Stomach smooth muscle (tissue), 2 donors: ENCODE measurements around the gene NIPAL4.

Source experiments
- H3K27ac ChIP-seq: one replicate; pipeline ENCODE4 v1.7.0; 2013; ENCODE audit warnings: mild to moderate bottlenecking, low read length, inconsistent platforms
- H3K27me3 ChIP-seq, 2 donors: one replicate each; pipeline ENCODE4 v1.7.0; 2013; ENCODE audit warnings: low read length in 2 of 2; ENCODE audit not compliant: insufficient read depth in 2 of 2, control insufficient read depth in 1 of 2
- H3K36me3 ChIP-seq, 2 donors: one replicate each; pipeline ENCODE4 v1.7.0; 2013; ENCODE audit warnings: low read length in 2 of 2; ENCODE audit not compliant: control insufficient read depth in 2 of 2, insufficient read depth in 2 of 2
- H3K4me1 ChIP-seq: one replicate; pipeline ENCODE4 v1.7.0; 2013; ENCODE audit warnings: low read length; ENCODE audit not compliant: control insufficient read depth, insufficient read depth
- H3K4me3 ChIP-seq, 2 donors: one replicate each; pipeline ENCODE4 v1.7.0; 2013; ENCODE audit warnings: low read length in 2 of 2
- H3K9ac ChIP-seq, 2 donors: one replicate each; pipeline ENCODE4 v1.7.0; 2013; ENCODE audit warnings: low read length in 2 of 2, mild to moderate bottlenecking in 1 of 2
- H3K9me3 ChIP-seq, 2 donors: one replicate each; pipeline ENCODE4 v1.7.0; 2013; ENCODE audit warnings: low read length in 2 of 2; ENCODE audit not compliant: control insufficient read depth in 2 of 2
- donor health status: healthy.
- donor health status: Pancreatic carcinoma.

NIPAL4 gene

DNA sequence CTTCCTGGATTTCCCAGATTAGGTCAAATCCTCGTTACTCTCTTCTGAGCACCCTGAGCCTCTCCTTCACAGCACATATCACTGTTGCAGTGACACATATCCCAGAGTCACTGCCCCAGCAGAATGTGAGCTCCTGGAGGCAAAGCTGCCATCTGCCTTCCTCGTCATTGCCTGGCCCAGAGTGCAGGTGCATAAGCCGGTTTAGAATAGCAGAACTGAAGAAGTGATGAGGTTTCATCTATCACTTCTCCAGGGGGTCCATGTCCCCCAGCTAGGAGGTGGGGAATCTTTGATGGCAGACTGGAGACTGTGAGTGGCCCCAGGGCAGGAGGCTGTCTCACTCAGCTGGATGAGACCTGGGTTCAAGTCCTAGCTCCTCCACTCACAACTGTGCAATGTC is 25.8 kb downstream of the NIPAL4 start:
- peak overlapping the region; percentile 41 for H3K27ac ChIP-seq
- H3K36me3 ChIP-seq = peaks cover 65 to 67% of the 10 kb centered on the region in 2 donors

DNA sequence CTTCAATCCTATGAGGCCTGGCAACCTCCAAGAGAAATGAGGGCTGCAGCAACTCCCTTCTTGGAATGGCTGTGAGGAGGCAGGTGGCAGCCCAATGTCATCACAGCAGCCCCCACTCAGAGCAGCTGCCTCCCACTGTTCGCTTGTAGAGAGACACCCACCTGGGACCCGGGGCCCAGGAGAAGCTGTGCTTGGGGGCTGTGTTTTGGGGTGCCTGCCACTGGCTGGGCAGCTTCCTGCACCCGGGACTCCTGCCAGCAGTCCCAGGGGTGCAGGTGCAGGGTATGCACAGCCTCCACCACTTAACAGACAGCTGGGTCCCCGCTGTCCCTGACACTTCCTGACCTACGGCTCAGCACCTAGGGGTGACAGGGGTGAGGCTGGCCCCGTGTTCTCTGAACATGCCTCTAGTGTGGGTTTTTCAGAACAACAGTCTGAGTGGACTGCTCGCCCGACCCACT is 26.2 kb downstream of the NIPAL4 start:
- H3K27ac ChIP-seq = peak overlapping the region; percentile 41
- H3K4me3 ChIP-seq = no peak overlapping the region
- peaks cover 62 to 64% of the 10 kb centered on the region in 2 donors for H3K36me3 ChIP-seq
- no peaks in the 10 kb centered on the region for H3K27me3 ChIP-seq
- H3K9me3 ChIP-seq = no peaks in the 10 kb centered on the region
- no peak overlapping the region for H3K9ac ChIP-seq
- peaks cover 4% of the 10 kb centered on the region for H3K4me1 ChIP-seq

More for the DNA sequence above, 25.8 kb downstream of the NIPAL4 start:
- Histone ChIP-seq H3K4me3 (no peak overlapping the region), H3K9ac (no peak overlapping the region), H3K27me3 (no peaks in the 10 kb centered on the region), H3K9me3 (no peaks in the 10 kb centered on the region), H3K4me1 (peaks cover 8% of the 10 kb centered on the region)

DNA sequence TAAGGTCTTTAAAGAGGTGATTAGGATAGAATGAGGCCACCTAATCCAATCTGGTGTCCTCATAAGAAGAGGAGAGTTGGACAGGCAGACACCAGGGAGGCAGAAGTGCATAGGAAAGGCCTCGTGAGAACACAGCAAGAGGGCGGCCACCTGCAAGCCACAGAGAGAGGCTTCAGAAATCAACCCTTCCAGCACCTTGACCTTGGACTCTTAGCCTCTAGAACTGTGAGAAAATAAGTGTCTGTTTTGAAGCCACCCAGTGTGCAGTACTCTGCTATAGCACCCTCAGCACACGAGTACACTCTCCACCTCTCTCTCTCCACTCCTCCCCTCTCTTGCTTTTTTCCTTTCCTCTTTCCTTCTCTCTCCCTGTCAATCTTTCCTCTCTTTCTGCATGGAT is 26.8 kb downstream of the NIPAL4 start:
- Histone ChIP-seq H3K27ac (no peak overlapping the region), H3K4me3 (no peak overlapping the region), H3K9me3 (no peaks in the 10 kb centered on the region), H3K9ac (peak overlapping the region in 1 of 2 donors; percentile 22), H3K36me3 (peaks cover 63 to 64% of the 10 kb centered on the region in 2 donors), H3K4me1 (peaks cover 4% of the 10 kb centered on the region), H3K27me3 (no peaks in the 10 kb centered on the region)

DNA sequence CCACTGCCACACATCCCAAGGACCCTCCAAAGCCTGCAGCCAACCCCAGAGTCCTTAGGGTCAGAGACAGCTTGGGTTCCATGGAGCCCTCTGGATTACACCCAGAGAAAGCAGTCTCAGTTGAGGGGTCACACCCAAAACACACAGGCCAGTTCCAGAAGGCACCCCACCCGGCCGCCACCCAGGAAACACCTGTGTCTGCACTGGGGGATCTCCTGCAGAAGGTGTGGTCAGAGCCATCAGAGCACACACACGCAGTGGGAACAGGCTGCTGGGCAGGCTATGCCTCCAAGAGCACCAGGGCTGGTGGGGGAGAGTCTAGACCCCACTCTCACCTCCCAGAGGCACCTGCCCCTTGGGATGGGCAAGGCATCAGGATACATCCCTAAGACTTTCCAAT is 27.3 kb downstream of the NIPAL4 start:
- no peak overlapping the region for H3K4me3 ChIP-seq
- no peaks in the 10 kb centered on the region for H3K9me3 ChIP-seq
- H3K27ac ChIP-seq = no peak overlapping the region
- peaks cover 4% of the 10 kb centered on the region for H3K4me1 ChIP-seq
- peak overlapping the region in 1 of 2 donors; percentile 22 for H3K9ac ChIP-seq
- no peaks in the 10 kb centered on the region for H3K27me3 ChIP-seq
- peaks cover 65% of the 10 kb centered on the region in 2 donors for H3K36me3 ChIP-seq

DNA sequence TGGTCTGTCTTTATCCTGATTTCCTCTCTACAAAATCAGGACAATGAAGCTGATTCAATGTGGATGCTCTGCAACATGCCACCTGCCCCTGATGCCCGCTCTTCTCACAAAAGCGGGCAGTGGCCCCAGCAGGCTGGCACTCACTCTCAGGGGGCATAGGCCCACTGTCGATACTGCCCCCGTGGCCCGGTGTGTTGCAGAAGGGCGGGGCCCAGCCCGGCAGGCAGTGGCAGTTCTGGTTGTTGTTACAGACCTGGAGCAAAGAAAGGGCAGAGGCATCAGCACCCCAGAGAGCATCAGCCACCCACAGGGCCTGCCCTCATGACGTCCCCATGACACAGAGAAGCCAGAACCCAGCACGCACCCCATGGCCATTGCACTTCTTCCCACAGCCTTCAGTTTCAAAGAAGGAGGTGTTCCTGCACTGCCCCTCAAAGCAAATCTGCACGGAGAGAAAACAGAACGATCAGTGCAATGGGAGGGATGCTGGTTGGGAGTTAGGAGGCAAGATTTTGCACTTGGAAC is 31.5 kb downstream of the NIPAL4 start:
- Histone ChIP-seq H3K4me3 (no peak overlapping the region), H3K36me3 (peaks cover 64 to 72% of the 10 kb centered on the region in 2 donors), H3K27me3 (no peaks in the 10 kb centered on the region), H3K9me3 (no peaks in the 10 kb centered on the region), H3K9ac (no peak overlapping the region), H3K4me1 (no peaks in the 10 kb centered on the region), H3K27ac (no peak overlapping the region)

DNA sequence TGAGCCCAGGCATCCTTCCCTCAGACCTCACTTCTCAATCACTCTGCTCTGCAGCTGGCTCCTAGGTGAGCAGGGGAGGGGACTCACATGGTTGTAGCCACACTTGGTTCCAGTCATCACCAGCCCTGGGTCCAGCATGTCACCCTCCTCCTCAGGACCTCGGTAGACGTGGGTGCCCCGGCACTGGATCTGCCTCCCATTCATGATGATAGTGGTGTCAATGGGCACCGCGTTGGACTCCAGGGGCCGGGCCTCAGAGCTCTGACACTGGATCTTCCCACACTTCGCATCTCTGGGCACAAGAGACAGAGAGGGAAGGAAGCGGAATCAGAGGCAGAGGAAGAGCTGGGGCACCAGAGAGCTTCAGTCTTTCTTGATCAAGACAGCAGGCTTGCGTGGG is 32.9 kb downstream of the NIPAL4 start:
- no peaks in the 10 kb centered on the region for H3K9me3 ChIP-seq
- H3K27ac ChIP-seq = no peak overlapping the region
- no peak overlapping the region for H3K4me3 ChIP-seq
- H3K9ac ChIP-seq = no peak overlapping the region
- H3K27me3 ChIP-seq = no peaks in the 10 kb centered on the region
- H3K36me3 ChIP-seq = peaks cover 58 to 72% of the 10 kb centered on the region in 2 donors
- H3K4me1 ChIP-seq = no peaks in the 10 kb centered on the region

DNA sequence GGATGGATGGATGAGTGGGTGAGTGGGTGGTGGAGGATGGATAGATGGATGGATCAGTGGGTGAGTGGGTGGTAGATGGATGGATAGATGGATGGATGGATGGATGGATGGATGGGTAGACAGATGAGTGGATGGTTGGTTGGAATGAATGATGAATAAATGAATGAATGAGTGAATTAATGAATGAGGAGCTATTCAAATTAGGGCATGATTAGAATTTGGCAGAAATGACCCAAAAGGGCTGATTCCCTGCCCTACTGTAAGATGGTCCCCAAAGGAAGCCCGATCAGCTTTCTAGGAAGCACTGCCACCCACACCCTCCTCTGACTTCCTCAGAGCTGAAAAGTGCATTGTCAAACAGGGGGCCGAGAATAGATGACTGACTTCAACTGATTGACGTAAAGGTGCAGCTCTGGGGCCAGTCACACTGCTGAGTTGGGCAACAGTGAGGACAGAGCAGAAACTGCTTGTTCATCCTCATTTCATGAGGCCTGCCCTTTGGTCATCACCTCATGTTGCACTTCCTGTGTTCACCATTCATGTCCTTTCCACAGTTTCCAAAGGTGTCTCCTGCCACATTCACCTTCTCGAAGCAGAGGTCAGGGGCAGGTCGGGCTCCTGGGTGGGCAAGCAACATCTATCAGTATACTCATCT is 34.3 kb downstream of the NIPAL4 start:
- Histone ChIP-seq H3K27me3 (no peaks in the 10 kb centered on the region), H3K9me3 (no peaks in the 10 kb centered on the region), H3K4me3 (no peak overlapping the region), H3K27ac (no peak overlapping the region), H3K36me3 (peaks cover 56 to 62% of the 10 kb centered on the region in 2 donors), H3K4me1 (peaks cover 5% of the 10 kb centered on the region), H3K9ac (no peak overlapping the region)

DNA sequence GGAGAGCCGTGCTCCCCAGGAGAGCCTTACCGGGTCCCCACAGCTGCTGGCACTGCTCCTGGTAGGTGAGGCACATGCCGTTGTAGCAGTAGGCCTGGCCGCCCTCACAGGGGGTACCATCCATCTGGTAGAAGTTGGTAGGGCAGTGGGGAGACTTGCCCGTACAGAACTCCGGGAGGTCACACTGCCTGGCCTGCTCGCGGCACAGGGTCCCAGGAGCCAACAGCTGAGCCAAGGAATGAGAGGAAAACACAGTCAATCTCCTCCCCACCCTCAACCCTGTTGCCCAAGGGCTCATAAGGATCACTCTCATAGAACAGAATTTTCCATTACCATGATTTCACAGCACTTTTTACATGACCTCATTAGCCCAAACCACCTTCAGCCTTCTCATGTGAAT is 36.9 kb downstream of the NIPAL4 start:
- H3K9me3 ChIP-seq = no peaks in the 10 kb centered on the region
- H3K27ac ChIP-seq = no peak overlapping the region
- H3K9ac ChIP-seq = no peak overlapping the region
- H3K4me3 ChIP-seq = no peak overlapping the region
- H3K36me3 ChIP-seq = peaks cover 53 to 60% of the 10 kb centered on the region in 2 donors
- H3K27me3 ChIP-seq = no peaks in the 10 kb centered on the region
- H3K4me1 ChIP-seq = peaks cover 5% of the 10 kb centered on the region

DNA sequence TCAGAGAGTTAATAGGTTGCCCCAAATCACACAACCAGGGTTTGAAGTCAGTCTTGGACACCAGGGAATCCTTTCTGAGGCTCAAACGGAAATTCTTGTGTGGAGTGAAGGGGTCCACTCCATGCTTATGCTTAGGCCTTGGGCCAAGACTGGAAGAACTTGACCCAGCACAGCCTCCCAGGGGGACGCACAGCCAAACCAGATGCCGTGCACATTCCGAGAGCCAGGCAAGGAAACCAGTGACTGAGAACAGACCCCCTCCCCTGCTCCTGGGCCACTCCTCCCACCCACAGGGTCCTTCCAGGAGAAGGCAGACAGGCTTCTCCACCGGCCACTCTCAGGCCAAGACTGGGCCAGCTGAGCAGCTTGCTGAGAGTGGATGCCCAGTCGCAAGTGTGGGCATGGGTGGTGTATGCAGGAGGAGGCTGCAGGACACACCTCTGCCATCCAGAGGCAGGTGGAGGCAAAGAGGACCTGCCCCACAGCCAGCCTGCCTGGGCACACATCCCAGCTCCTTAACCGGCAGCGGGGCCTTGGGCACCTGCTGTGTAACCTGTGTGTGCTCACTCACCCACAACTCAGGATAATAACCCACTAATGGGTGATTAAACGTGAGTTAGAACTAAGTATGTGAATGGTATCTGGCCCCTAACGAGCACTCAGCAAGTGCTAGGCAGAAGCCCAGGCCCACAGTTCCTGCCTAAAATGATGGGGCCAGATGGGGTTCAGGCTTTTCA is 38.0 kb downstream of the NIPAL4 start:
- Histone ChIP-seq H3K4me3 (no peak overlapping the region), H3K36me3 (peaks cover 55 to 63% of the 10 kb centered on the region in 2 donors), H3K27ac (no peak overlapping the region), H3K9me3 (no peaks in the 10 kb centered on the region), H3K4me1 (peaks cover 8% of the 10 kb centered on the region), H3K9ac (no peak overlapping the region), H3K27me3 (no peaks in the 10 kb centered on the region)

DNA sequence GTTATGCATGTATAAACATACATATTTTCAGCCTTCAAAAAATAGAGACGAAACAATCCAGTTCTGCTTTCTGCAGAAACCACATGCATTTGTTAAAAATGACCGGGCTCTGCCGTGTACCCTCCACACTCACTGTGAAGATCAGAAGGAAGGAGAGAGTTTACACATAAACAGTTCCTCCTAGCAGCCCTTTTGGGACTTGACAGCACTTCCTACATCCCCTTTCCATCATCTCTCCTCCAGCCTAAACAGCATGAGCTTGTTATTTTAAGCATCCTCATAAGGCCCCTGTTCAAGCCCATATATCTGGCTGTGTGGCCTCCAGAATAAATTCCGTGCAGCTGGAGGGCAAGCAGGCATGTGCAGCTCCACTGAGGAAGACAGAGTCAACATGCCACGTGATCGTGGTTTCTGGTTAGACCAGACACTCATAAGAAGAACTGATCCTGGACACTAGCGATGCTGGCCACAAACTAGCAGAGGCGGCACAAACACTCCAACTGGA is 42.2 kb downstream of the NIPAL4 start:
- H3K36me3 ChIP-seq = peaks cover 51 to 60% of the 10 kb centered on the region in 2 donors
- no peaks in the 10 kb centered on the region for H3K27me3 ChIP-seq
- no peak overlapping the region for H3K4me3 ChIP-seq
- H3K9me3 ChIP-seq = no peaks in the 10 kb centered on the region
- H3K9ac ChIP-seq = no peak overlapping the region
- peaks cover 11% of the 10 kb centered on the region for H3K4me1 ChIP-seq
- no peak overlapping the region for H3K27ac ChIP-seq
